Adrenal gland (tissue), 12 donors: ENCODE results near the gene ITIH3. TPM values are rescaled to one million over a fixed set of nuclear protein-coding genes. Genes with fewer than 3 reads are reported as not detected.
A peak's percentile ranks its signal among the peaks of the same experiment; 100 is the strongest.

Experiments used
- DNase-seq, 7 donors: peaks; one replicate each; pipeline ENCODE4 v3.0.0-alpha.2; 2019 to 2020
- H3K27ac ChIP-seq, 5 donors: fragments of 200-600 bp; sonication (generic) in 4 of 5; 1 replicate in 3 of 5; 2 replicates in 2 of 5; pipeline versions ENCODE4 v1.5.1 to v1.8.0; 2016 to 2020; ENCODE audit warnings: mild to moderate bottlenecking in 1 of 5
- H3K27me3 ChIP-seq: fragments of 200-600 bp; 2 replicates; pipeline ENCODE4 v1.8.0; 2021
- H3K36me3 ChIP-seq, 2 donors: fragments of 200-600 bp; replicated peaks in 1 of 2; 1 replicate in 1 of 2; 2 replicates in 1 of 2; pipeline versions ENCODE4 v1.5.1 to v1.8.0; 2018 to 2022
- H3K4me1 ChIP-seq, 2 donors: fragments of 200-600 bp; replicated peaks in 1 of 2; 1 replicate in 1 of 2; 2 replicates in 1 of 2; pipeline versions ENCODE4 v1.5.1 to v1.8.0; 2018 to 2021
- H3K4me3 ChIP-seq, 4 donors: fragments of 200-600 bp; sonication (generic) in 3 of 4; one replicate each; pipeline ENCODE4 v1.5.1; 2016 to 2018
- H3K9me3 ChIP-seq, 3 donors: fragments of 200-600 bp; sonication (generic) in 1 of 3; replicated peaks in 1 of 3; 1 replicate in 2 of 3; 2 replicates in 1 of 3; pipeline versions ENCODE4 v1.5.1 to v1.8.0; 2016 to 2021
- POLR2A ChIP-seq, 2 donors: fragments of 450-650 bp; IDR thresholded peaks; one replicate each; pipeline ENCODE4 v1.6.1; 2017; ENCODE audit warnings: antibody characterized with exemption in 2 of 2, mild to moderate bottlenecking in 2 of 2, moderate library complexity in 1 of 2
- WGBS, 4 donors: extraction: QIAGEN DNeasy Blood & Tissue Kit in 2 of 4; methylation state at CpG; one replicate each; pipeline versions ENCODE4 v1.1.5 to v1.1.7; 2013 to 2017; 5-methylcytosine and 5-hydroxymethylcytosine counted together
- intact Hi-C, 2 donors: fragments of 100-400 bp; cut with DNase I; formaldehyde crosslinking; loops; one replicate each; pipeline versions ENCODE4 v1.14.1 to v1.15.0; 2022 to 2023
- polyA plus RNA-seq, 3 donors: library from polyadenylated mRNA; stranded (reverse); fragments of 200-250 nt in 2 of 3; fragments of 350-450 nt in 1 of 3; fragmentation: Illumina TruSeq in 1 of 3; extraction: RNeasy Lipid Tissue Mini Kit (QIAGEN cat#74804) in 1 of 3; gene quantifications; one replicate each; pipeline ENCODE4 v1.2.3, GENCODE V29; 2013 to 2014
- total RNA-seq, 9 donors: library from RNA; depleted of rRNA in 4 of 9; stranded (reverse); fragments of >200 nt in 4 of 9; fragments of 120-200 nt in 1 of 9; fragmentation: NEBNext Ultra II Directional in 1 of 9; extraction: Animal tissue kit (Norgen Biotek cat#: 25700) in 1 of 9; gene quantifications; one replicate each; pipeline versions ENCODE4 v1.1.0 to v1.2.4, GENCODE V29; 2013 to 2023
- TF ChIP-seq, protein P1 (sequence below), 6 experiments: fragments of 450-650 bp in 4 of 6; fragments of 200-600 bp in 2 of 6; sonication (generic) in 1 of 6; IDR thresholded peaks; 1 replicate in 5 of 6; 2 replicates in 1 of 6; pipeline versions ENCODE4 v1.5.1 to v1.8.0; 2016 to 2021; ENCODE audit warnings: antibody characterized with exemption in 6 of 6, mild to moderate bottlenecking in 2 of 6, moderate library complexity in 1 of 6
- donor health status: healthy with polysubstance abuse.
- donor health status: Bipolar disorder and iron deficiency.
- donor health status: DM: yes; HTN: yes; CAD: no.
- donor health status: DM: no; HTN: no; CAD: no.
- donor health status: DM: no; HTN: no; CAD: no.
- donor health status: DM: yes; HTN: yes; CAD: no.

Gene ITIH3
- total and polyA plus RNA-seq, 12 donors = 0.18 to 31.7 (median 3.2) TPM

DNA sequence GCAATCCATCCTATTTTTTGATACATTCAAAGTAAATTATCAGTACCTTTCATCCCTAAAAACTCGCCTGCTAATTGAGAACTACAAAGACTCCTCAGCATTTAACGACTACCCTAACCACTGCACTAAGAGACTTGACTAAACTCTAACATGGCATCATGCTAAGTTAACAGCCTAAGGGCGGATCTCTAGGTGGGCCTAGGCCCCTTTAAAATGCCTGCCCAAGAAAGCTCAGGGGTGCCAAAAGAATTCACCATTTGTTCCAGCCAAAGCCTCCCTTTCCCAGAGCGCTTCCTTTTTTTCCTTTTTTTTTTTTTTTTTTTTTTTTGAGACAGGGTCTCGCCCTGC is 23.3 kb upstream of the ITIH3 start:
- intact Hi-C loops = no loop called here
- H3K27me3 ChIP-seq = no peaks in the 10 kb centered on the region
- H3K4me1 ChIP-seq = peaks cover 10 to 13% of the 10 kb centered on the region in 2 donors
- no peaks in the 10 kb centered on the region for H3K9me3 ChIP-seq
- no peak for DNase-seq
- peak overlapping the region in 3 of 4 donors; percentile 16 to 95 (median 67) for H3K4me3 ChIP-seq
- H3K27ac ChIP-seq = peak overlapping the region in 4 of 5 donors; percentile 63 to 79 (median 71)
- TF ChIP-seq POLR2A (IDR thresholded peaks at IDR 0.05) = no peak
- TF ChIP-seq, protein P1, sequence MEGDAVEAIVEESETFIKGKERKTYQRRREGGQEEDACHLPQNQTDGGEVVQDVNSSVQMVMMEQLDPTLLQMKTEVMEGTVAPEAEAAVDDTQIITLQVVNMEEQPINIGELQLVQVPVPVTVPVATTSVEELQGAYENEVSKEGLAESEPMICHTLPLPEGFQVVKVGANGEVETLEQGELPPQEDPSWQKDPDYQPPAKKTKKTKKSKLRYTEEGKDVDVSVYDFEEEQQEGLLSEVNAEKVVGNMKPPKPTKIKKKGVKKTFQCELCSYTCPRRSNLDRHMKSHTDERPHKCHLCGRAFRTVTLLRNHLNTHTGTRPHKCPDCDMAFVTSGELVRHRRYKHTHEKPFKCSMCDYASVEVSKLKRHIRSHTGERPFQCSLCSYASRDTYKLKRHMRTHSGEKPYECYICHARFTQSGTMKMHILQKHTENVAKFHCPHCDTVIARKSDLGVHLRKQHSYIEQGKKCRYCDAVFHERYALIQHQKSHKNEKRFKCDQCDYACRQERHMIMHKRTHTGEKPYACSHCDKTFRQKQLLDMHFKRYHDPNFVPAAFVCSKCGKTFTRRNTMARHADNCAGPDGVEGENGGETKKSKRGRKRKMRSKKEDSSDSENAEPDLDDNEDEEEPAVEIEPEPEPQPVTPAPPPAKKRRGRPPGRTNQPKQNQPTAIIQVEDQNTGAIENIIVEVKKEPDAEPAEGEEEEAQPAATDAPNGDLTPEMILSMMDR (IDR thresholded peaks at IDR 0.05) = no peak
- peaks cover 0 to 17% of the 10 kb centered on the region in 2 donors for H3K36me3 ChIP-seq
- WGBS, 4 donors = 52 to 60% (median 57%) methylated on average over 5 of the region's 5 CpGs

DNA sequence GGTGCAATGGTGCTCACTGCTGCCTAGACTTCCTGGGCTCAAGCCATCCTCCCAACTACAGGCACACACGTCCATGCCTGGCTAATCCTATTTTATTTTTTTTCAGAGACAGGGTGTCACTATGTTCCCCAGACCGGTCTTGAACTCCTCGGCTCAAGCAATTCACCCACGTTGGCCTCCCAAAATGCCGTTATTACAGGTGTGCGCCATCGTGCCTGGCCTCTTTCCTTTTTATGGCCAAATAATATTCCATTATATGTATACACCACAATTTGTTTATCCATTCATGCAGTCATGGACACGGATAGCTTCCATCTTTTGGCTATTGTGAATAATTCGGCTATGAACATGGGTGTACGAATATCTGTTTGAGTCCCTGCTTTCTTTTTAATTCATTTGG is 22.9 kb upstream of the ITIH3 start:
- peaks cover 0 to 14% of the 10 kb centered on the region in 2 donors for H3K36me3 ChIP-seq
- H3K4me1 ChIP-seq = peaks cover 10 to 13% of the 10 kb centered on the region in 2 donors
- TF ChIP-seq, protein P1 (IDR thresholded peaks at IDR 0.05) = no peak
- no peak for TF ChIP-seq POLR2A (IDR thresholded peaks at IDR 0.05)
- whole genome bisulfite sequencing, 4 donors = 89 to 93% (median 90%) methylated on average over 10 of the region's 10 CpGs
- peak overlapping the region in 1 of 5 donors; percentile 78 for H3K27ac ChIP-seq
- H3K27me3 ChIP-seq = no peaks in the 10 kb centered on the region
- H3K4me3 ChIP-seq = no peak overlapping the region
- intact Hi-C loops = no loop called here
- DNase-seq = peak in 3 of 7 donors; percentile 9 to 34 (median 14)
- H3K9me3 ChIP-seq = no peaks in the 10 kb centered on the region

- Histone ChIP-seq H3K27ac (no peak overlapping the region), H3K27me3 (no peaks in the 10 kb centered on the region), H3K9me3 (no peaks in the 10 kb centered on the region), H3K4me1 (peaks cover 10 to 13% of the 10 kb centered on the region in 2 donors), H3K36me3 (no peaks in the 10 kb centered on the region), H3K4me3 (no peak overlapping the region)
- intact Hi-C loops = no loop called here
- WGBS, 4 donors = 91 to 95% (median 93%) methylated on average over 12 to 13 of the region's 13 CpGs
- DNase-seq = peak in 3 of 7 donors; percentile 10 to 27 (median 10)
- no peak for TF ChIP-seq POLR2A (IDR thresholded peaks at IDR 0.05)
- TF ChIP-seq, protein P1 (IDR thresholded peaks at IDR 0.05) = no peak
Observed at GRCh38 chr3:52773361-52774065, 21.1 kb upstream of the ITIH3 start.

DNA sequence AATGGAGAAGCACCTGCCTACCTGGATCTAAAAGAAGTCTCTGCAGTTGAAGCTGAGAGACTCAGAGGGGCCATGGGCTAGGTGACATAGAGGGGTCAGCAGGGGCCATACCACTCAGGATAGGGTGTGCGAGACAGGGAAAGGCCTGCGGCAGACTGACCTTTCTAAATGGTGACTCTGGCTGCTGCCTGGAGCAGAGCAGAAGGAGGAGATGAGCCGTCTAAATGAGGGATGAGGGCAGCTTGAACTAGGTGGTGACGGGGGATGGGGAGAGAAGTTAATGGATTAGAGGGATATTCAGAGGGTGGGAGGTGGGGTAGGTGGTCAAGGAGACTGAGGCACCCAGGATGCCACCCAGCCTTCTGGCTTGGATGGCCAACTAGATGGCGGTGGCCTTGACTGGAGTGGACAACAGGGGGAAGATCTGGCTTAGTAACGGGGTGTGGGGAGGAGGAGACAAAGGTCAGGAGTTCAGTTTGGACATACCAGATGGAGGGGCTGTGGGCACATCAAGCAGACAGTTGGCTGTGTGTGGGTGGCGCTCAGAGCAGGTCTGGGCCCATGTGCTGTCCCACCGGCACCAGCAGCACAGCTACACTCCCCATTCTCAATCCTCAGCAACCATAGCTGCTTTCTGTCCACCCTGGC is 20.4 kb upstream of the ITIH3 start:
- Histone ChIP-seq H3K27me3 (no peaks in the 10 kb centered on the region), H3K9me3 (no peaks in the 10 kb centered on the region), H3K4me1 (peaks cover 9 to 13% of the 10 kb centered on the region in 2 donors), H3K4me3 (no peak overlapping the region), H3K36me3 (no peaks in the 10 kb centered on the region), H3K27ac (no peak overlapping the region)
- TF ChIP-seq, protein P1 (IDR thresholded peaks at IDR 0.05) = no peak
- TF ChIP-seq POLR2A (IDR thresholded peaks at IDR 0.05) = no peak
- peak in 3 of 7 donors; percentile 5 to 36 (median 12) for DNase-seq
- intact Hi-C loops = no loop called here
- WGBS, 4 donors = 68 to 77% (median 71%) methylated on average over 8 of the region's 8 CpGs
